Muscle of leg (tissue), 11 donors: ENCODE data around the gene TMEM109. TPM values are rescaled to one million over a fixed set of nuclear protein-coding genes. Genes with fewer than 3 reads are reported as not detected.

Experiments
- DNase-seq: peaks from one replicate; pipeline ENCODE4 v3.0.0; 2013
- H3K27ac ChIP-seq: one replicate; pipeline ENCODE4 v1.5.1; 2013; ENCODE audit warnings: mild to moderate bottlenecking, low read length, control low read depth
- H3K27me3 ChIP-seq: one replicate; pipeline ENCODE4 v1.6.1; 2013; ENCODE audit warnings: low read length; ENCODE audit not compliant: control insufficient read depth, insufficient read depth
- H3K36me3 ChIP-seq: one replicate; pipeline ENCODE4 v1.6.1; 2013; ENCODE audit warnings: low read length; ENCODE audit not compliant: control insufficient read depth, insufficient read depth
- H3K4me1 ChIP-seq: one replicate; pipeline ENCODE4 v1.6.1; 2013; ENCODE audit warnings: low read length; ENCODE audit not compliant: control insufficient read depth, insufficient read depth
- H3K4me3 ChIP-seq: one replicate; pipeline ENCODE4 v1.5.1; 2013; ENCODE audit warnings: low read length, control low read depth
- H3K9me3 ChIP-seq: replicated peaks from 2 replicates; pipeline ENCODE4 v1.6.1; 2013; ENCODE audit warnings: low read depth, low read length; ENCODE audit not compliant: control insufficient read depth
- WGBS: methylation state at CpG from one replicate; pipeline ENCODE4 v1.1.5; 2013; ENCODE audit warnings: missing lambda C conversion rate; ENCODE audit not compliant: insufficient coverage; 5-methylcytosine and 5-hydroxymethylcytosine counted together
- polyA plus RNA-seq, 8 donors: library from polyadenylated mRNA; unstranded; fragments of 120-200 nt; gene quantifications; one replicate each; pipeline versions ENCODE4 v1.2.1 to v1.2.3, GENCODE V29; 2013; ENCODE audit warnings: inconsistent platforms in 1 of 8, low replicate concordance in 1 of 8; ENCODE audit not compliant: insufficient read length in 8 of 8, insufficient read depth in 1 of 8
- total RNA-seq: library from RNA; stranded (reverse); fragments of 120-200 nt; gene quantifications from one replicate; pipeline ENCODE4 v1.2.4, GENCODE V29; 2013

The TMEM109 gene
- total and polyA plus RNA-seq, 9 donors: 33.3 to 118 (median 110) TPM

- Histone ChIP-seq H3K4me1 (no peaks in the 10 kb centered on the region), H3K4me3 (no peak overlapping the region), H3K9me3 (no peaks in the 10 kb centered on the region), H3K36me3 (no peaks in the 10 kb centered on the region), H3K27ac (no peak overlapping the region), H3K27me3 (no peaks in the 10 kb centered on the region)
- 63% methylated on average over 6 of the region's 6 CpGs for WGBS
- no peak for DNase-seq
Observed at GRCh38 chr11:60964801-60965200, 50.8 kb downstream of the TMEM109 start.

GRCh38 chr11:60966890-60967289, 52.9 kb downstream of the TMEM109 start:
- DNase-seq: no peak
- WGBS: 95% methylated on average over 3 of the region's 4 CpGs
- no peaks in the 10 kb centered on the region for H3K27me3 ChIP-seq

GRCh38 chr11:60968223-60968622, 54.3 kb downstream of the TMEM109 start:
- Histone ChIP-seq H3K36me3 (no peaks in the 10 kb centered on the region), H3K27ac (no peak overlapping the region), H3K4me1 (no peaks in the 10 kb centered on the region), H3K27me3 (no peaks in the 10 kb centered on the region), H3K9me3 (no peaks in the 10 kb centered on the region), H3K4me3 (no peak overlapping the region)
- DNase-seq: no peak
- WGBS: no CpG with 5 or more reads among the region's 1 CpG

More at GRCh38 chr11:60966890-60967289, 52.9 kb downstream of the TMEM109 start:
- Histone ChIP-seq H3K4me3 (no peak overlapping the region), H3K4me1 (no peaks in the 10 kb centered on the region), H3K36me3 (no peaks in the 10 kb centered on the region), H3K27ac (no peak overlapping the region), H3K9me3 (no peaks in the 10 kb centered on the region)

GRCh38 chr11:60970369-60970774, 56.4 kb downstream of the TMEM109 start:
- WGBS: 31% methylated on average over 5 of the region's 9 CpGs
- H3K36me3 ChIP-seq: no peaks in the 10 kb centered on the region
- H3K4me1 ChIP-seq: no peaks in the 10 kb centered on the region
- H3K9me3 ChIP-seq: no peaks in the 10 kb centered on the region
- no peak for DNase-seq
- H3K4me3 ChIP-seq: no peak overlapping the region
- no peaks in the 10 kb centered on the region for H3K27me3 ChIP-seq
- no peak overlapping the region for H3K27ac ChIP-seq

GRCh38 chr11:60970890-60971289, 56.9 kb downstream of the TMEM109 start:
- WGBS: 67% methylated on average over 2 of the region's 5 CpGs
- Histone ChIP-seq H3K4me3 (no peak overlapping the region), H3K27me3 (no peaks in the 10 kb centered on the region), H3K36me3 (no peaks in the 10 kb centered on the region), H3K9me3 (no peaks in the 10 kb centered on the region), H3K4me1 (no peaks in the 10 kb centered on the region), H3K27ac (no peak overlapping the region)
- DNase-seq: no peak

GRCh38 chr11:60971520-60971919, 57.6 kb downstream of the TMEM109 start, which contains the start of gene CD6:
TSS of gene CD6 (plus strand) at chr11:60971680. CDS start at chr11:60971866, 186 bp downstream.
- Histone ChIP-seq H3K27ac (no peak within 1 kb of the TSS), H3K36me3 (no peaks in the 10 kb centered on the region), H3K4me3 (no peak within 1 kb of the TSS), H3K9me3 (no peaks in the 10 kb centered on the region), H3K27me3 (no peaks in the 10 kb centered on the region), H3K4me1 (no peaks in the 10 kb centered on the region)
- 80% methylated on average over 15 of the region's 16 CpGs for WGBS
- DNase-seq: no peak

GRCh38 chr11:60972182-60973030, 58.4 kb downstream of the TMEM109 start:
- peaks cover 6% of the 10 kb centered on the region for H3K4me1 ChIP-seq
- H3K27me3 ChIP-seq: no peaks in the 10 kb centered on the region
- no peak overlapping the region for H3K4me3 ChIP-seq
- no peaks in the 10 kb centered on the region for H3K9me3 ChIP-seq
- no peaks in the 10 kb centered on the region for H3K36me3 ChIP-seq
- DNase-seq: no peak
- no peak overlapping the region for H3K27ac ChIP-seq
- WGBS: 90% methylated on average over 12 of the region's 15 CpGs

Other genes starting within 250 kb of the TMEM109 start
- 2.5 TPM for gene MS4A8, start 214.5 kb upstream of the TMEM109 start, total RNA-seq
- gene MS4A8, start 214.5 kb upstream of the TMEM109 start, polyA plus RNA-seq: 10 to 100 TPM in 1 of 8 donors, 1 to 10 TPM in 7; 2.3 to 10.5 (median 6.9) TPM
- gene MS4A18, start 189.4 kb upstream of the TMEM109 start, total RNA-seq: not detected
- gene MS4A18, start 189.4 kb upstream of the TMEM109 start, polyA plus RNA-seq: not detected
- gene MS4A15, start 157.3 kb upstream of the TMEM109 start, total RNA-seq: not detected
- gene MS4A15, start 157.3 kb upstream of the TMEM109 start, polyA plus RNA-seq: under 1 TPM in 1 of 8 donors, not detected in 7; 0.23 TPM
- gene MS4A10, start 128.8 kb upstream of the TMEM109 start, total RNA-seq: not detected
- under 1 TPM in 2 of 8 donors, not detected in 6; 0.09 to 0.11 TPM for gene MS4A10, start 128.8 kb upstream of the TMEM109 start, polyA plus RNA-seq
- 7.4 TPM for gene CCDC86, start 72.0 kb upstream of the TMEM109 start, total RNA-seq
- 10 to 100 TPM; 18.1 to 22.7 (median 20.1) TPM for gene CCDC86, start 72.0 kb upstream of the TMEM109 start, polyA plus RNA-seq
- 0.62 TPM for gene PTGDR2, start 58.2 kb upstream of the TMEM109 start, total RNA-seq
- gene PTGDR2, start 58.2 kb upstream of the TMEM109 start, polyA plus RNA-seq: 1 to 10 TPM in 1 of 8 donors, under 1 TPM in 7; 0.48 to 1.0 (median 0.76) TPM
- not detected for gene ZP1, start 46.6 kb upstream of the TMEM109 start, total RNA-seq
- gene ZP1, start 46.6 kb upstream of the TMEM109 start, polyA plus RNA-seq: under 1 TPM in 2 of 8 donors, not detected in 6; 0.07 to 0.13 TPM
- gene PRPF19, start 7.6 kb upstream of the TMEM109 start, total RNA-seq: 32.6 TPM
- 10 to 100 TPM; 61.8 to 94.5 (median 73.8) TPM for gene PRPF19, start 7.6 kb upstream of the TMEM109 start, polyA plus RNA-seq
- gene TMEM132A, start 10.3 kb downstream of the TMEM109 start, total RNA-seq: 36.8 TPM
- gene TMEM132A, start 10.3 kb downstream of the TMEM109 start, polyA plus RNA-seq: 10 to 100 TPM; 28.9 to 59.2 (median 44.0) TPM
- 12.7 TPM for gene SLC15A3, start 38.0 kb downstream of the TMEM109 start, total RNA-seq
- 10 to 100 TPM; 12.3 to 26.9 (median 23.3) TPM for gene SLC15A3, start 38.0 kb downstream of the TMEM109 start, polyA plus RNA-seq
- 0.18 TPM for gene CD6, start 57.5 kb downstream of the TMEM109 start, total RNA-seq
- 1 to 10 TPM in 2 of 8 donors, under 1 TPM in 6; 0.32 to 2.0 (median 0.77) TPM for gene CD6, start 57.5 kb downstream of the TMEM109 start, polyA plus RNA-seq
- 0.04 TPM for gene CD5, start 188.3 kb downstream of the TMEM109 start, total RNA-seq
- gene CD5, start 188.3 kb downstream of the TMEM109 start, polyA plus RNA-seq: under 1 TPM; 0.08 to 0.19 (median 0.10) TPM
- 10.0 TPM for gene VPS37C, start 247.3 kb downstream of the TMEM109 start, total RNA-seq
- 10 to 100 TPM; 14.4 to 19.8 (median 18.0) TPM for gene VPS37C, start 247.3 kb downstream of the TMEM109 start, polyA plus RNA-seq